Ovary (tissue), 3 donors: ENCODE measurements around the gene NPHP4.

Experiments
- EP300 ChIP-seq: sonication (generic); formaldehyde crosslinking; IDR thresholded peaks from one replicate; pipeline ENCODE4 v1.6.1; 2017; ENCODE audit warnings: antibody characterized with exemption
- POLR2A ChIP-seq: fragments of 450-650 bp; IDR thresholded peaks from one replicate; pipeline ENCODE4 v1.6.1; 2017; ENCODE audit warnings: antibody characterized with exemption, mild to moderate bottlenecking, moderate library complexity
- TF ChIP-seq, protein P1 (sequence below), 3 donors: fragments of 450-650 bp in 2 of 3; fragments of 200-600 bp in 1 of 3; IDR thresholded peaks; one replicate each; pipeline versions ENCODE4 v1.5.1 to v1.8.0; 2016 to 2022; ENCODE audit warnings: antibody characterized with exemption in 3 of 3, mild to moderate bottlenecking in 1 of 3
- donor health status: DM: no; HTN: no; CAD: no.

DNA sequence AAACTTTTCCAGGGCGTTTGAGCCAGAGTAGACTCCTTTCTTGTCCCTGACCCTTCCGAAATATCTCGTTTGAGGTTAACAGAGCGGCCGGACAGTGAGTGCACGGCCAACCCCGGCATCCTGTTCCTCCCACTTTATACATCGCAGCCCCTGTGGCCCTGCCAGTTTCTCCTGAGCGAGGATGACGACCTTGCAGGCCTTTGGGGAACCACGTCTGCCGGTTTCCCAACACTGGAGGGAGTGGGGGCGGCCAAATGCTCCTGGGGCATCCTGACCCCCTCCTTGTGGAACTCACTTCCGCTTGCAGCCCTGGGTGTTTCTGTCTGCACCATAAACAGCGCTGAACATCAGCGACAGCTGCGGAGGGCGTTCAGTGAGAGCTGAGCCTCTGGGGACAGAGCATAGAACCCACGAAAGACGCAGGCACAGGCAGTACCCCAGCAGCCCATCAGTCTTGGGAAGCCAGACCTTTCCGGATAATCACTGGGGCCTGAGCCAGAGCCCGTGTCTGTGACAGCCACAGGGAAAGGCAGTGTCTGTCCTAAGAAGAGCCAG is 48.7 kb upstream of the NPHP4 start:
- TF ChIP-seq EP300 = no peak
- TF ChIP-seq, protein P1, sequence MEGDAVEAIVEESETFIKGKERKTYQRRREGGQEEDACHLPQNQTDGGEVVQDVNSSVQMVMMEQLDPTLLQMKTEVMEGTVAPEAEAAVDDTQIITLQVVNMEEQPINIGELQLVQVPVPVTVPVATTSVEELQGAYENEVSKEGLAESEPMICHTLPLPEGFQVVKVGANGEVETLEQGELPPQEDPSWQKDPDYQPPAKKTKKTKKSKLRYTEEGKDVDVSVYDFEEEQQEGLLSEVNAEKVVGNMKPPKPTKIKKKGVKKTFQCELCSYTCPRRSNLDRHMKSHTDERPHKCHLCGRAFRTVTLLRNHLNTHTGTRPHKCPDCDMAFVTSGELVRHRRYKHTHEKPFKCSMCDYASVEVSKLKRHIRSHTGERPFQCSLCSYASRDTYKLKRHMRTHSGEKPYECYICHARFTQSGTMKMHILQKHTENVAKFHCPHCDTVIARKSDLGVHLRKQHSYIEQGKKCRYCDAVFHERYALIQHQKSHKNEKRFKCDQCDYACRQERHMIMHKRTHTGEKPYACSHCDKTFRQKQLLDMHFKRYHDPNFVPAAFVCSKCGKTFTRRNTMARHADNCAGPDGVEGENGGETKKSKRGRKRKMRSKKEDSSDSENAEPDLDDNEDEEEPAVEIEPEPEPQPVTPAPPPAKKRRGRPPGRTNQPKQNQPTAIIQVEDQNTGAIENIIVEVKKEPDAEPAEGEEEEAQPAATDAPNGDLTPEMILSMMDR (IDR thresholded peaks at IDR 0.05) = no peak
- TF ChIP-seq POLR2A = no peak
